Brain microvascular endothelial cell (primary cell): ENCODE results near the gene SUPT3H.

Source experiments
- DNase-seq: peaks from one replicate; pipeline ENCODE4 v3.0.0-alpha.2; 2020
- H3K27ac ChIP-seq: fragments of 250-450 bp; sonication (Bioruptor Pico); 2 replicates; pipeline ENCODE4 v1.5.1; 2020; ENCODE audit warnings: mild to moderate bottlenecking, moderate library complexity
- H3K27me3 ChIP-seq: fragments of 250-450 bp; sonication (Bioruptor Pico); replicated peaks from 2 replicates; pipeline ENCODE4 v1.5.1; 2020; ENCODE audit warnings: mild to moderate bottlenecking
- H3K36me3 ChIP-seq: fragments of 250-450 bp; sonication (Bioruptor Pico); replicated peaks from 2 replicates; pipeline ENCODE4 v1.5.1; 2020; ENCODE audit warnings: mild to moderate bottlenecking
- H3K4me3 ChIP-seq: 2 replicates; pipeline ENCODE4 v1.5.1; 2011; ENCODE audit warnings: low read depth, mild to moderate bottlenecking, control low read depth, low read length, moderate library complexity
- CTCF ChIP-seq: IDR thresholded peaks from 2 replicates; pipeline ENCODE4 v1.5.1; 2011; ENCODE audit warnings: low read depth, mild to moderate bottlenecking, moderate library complexity, low read length, control low read depth, inconsistent platforms; ENCODE audit errors: missing control alignments
- in situ Hi-C: cut with HindIII; loops from 2 replicates; pipeline ENCODE4 v1.10.0; 2017; ENCODE audit warnings: low sequenced_read_pairs, low pct_ligation_motif_present

Gene SUPT3H

DNA sequence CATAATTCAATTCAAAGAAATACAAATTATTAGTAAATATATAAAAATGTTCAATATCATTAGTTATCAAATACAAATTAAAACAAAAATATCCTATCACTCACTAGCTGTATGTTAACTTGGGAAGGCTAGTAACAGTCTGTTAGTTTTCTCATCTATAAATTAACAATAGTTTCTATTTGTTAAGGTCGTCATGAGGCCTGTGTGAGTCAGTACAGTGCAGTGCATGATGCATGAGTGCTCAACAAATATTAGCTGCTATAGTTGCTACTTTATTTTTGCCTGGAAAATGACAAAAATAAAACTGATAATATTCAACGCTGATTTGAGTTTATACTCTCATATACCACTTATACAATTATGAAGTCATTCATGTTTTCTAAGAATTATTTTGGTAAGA, 451.2 kb downstream of the SUPT3H start:
- H3K27me3 ChIP-seq, result no peaks in the 10 kb centered on the region
- TF ChIP-seq CTCF, result no peak
- H3K27ac ChIP-seq, result no peak overlapping the region
- peak; percentile 20 for DNase-seq
- no peak overlapping the region for H3K4me3 ChIP-seq
- in situ Hi-C loops, result no loop called here
- no peaks in the 10 kb centered on the region for H3K36me3 ChIP-seq

DNA sequence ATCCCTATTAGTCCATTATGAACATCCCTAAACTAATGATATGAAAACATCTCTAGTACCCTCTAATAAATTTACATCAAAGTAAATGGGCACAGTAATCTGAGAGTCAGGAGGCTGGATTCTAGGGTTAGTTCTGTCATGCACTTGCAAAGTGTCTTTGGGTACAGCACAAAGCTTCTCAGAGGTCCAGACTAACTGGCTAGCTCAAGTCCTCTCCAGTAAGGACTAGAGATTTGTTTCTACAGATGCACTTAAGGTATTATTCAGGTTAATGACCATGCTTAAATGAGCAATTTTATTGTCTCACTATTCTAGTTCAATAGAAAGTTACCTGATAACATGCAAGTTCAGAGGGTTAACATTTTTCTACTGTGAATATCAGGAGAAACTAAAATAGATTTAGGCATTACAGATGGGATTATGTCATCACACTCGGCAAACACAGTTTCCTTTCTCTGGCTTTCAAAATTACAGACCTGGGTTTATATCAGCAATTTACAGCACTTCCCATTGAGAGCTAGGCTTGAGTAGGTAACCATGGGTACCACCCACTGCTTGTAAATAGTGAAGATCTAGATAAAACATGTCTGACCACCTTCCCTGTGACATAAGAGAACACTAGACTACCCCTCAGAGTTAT, 452.5 kb downstream of the SUPT3H start:
- peak; percentile 68 for DNase-seq
- in situ Hi-C loops, result no loop called here
- no peaks in the 10 kb centered on the region for H3K27me3 ChIP-seq
- no peak overlapping the region for H3K27ac ChIP-seq
- TF ChIP-seq CTCF, result no peak
- no peak overlapping the region for H3K4me3 ChIP-seq
- H3K36me3 ChIP-seq, result no peaks in the 10 kb centered on the region

DNA sequence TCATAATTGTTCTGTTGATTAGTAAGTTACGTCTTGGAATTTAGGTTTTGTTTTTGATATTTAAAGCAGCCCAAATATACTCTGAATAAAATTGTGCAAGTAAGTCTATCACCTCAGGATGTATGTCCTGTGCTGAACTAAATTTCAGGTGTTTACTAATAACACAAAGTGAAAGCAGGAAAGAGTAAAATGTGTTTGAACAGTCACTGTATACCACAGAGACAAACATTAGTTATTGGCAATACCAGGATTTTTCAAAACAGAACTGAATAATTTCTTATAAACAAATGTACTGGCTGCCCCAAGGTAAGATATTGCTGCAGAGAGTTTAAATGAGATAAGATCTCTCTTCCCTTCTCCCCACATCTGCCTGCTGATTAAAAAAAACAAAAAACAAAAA, 454.3 kb downstream of the SUPT3H start:
- Histone ChIP-seq H3K27ac (no peak overlapping the region), H3K36me3 (no peaks in the 10 kb centered on the region), H3K27me3 (no peaks in the 10 kb centered on the region), H3K4me3 (no peak overlapping the region)
- TF ChIP-seq CTCF, result no peak
- DNase-seq, result no peak
- in situ Hi-C loops, result no loop called here

DNA sequence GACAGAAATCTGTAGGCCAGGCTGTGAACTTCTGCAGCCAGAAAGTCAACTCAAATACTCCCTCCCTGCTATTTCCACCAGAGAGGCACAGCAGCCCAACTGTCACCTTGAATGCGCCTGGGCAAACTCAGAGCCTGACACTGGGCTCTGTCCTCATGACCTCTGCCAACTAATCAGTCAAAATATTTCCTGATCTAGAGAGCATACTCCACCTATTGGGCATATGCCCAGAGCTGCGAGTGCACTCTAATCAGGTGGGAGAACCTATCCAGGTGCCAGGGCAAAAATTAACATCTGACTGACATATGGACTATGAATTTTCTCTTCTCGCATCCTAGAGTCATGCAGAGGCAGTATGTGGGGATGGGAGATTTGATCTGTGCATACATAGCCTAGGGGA, 455.9 kb downstream of the SUPT3H start:
- Histone ChIP-seq H3K27me3 (no peaks in the 10 kb centered on the region), H3K27ac (no peak overlapping the region), H3K4me3 (no peak overlapping the region), H3K36me3 (no peaks in the 10 kb centered on the region)
- no peak for TF ChIP-seq CTCF
- DNase-seq, result no peak
- in situ Hi-C loops, result no loop called here

- in situ Hi-C loops, result no loop called here
- no peak for TF ChIP-seq CTCF
- Histone ChIP-seq H3K27me3 (no peaks in the 10 kb centered on the region), H3K36me3 (no peaks in the 10 kb centered on the region), H3K27ac (no peak overlapping the region), H3K4me3 (no peak overlapping the region)
- DNase-seq, result peak; percentile 36
Measured at GRCh38 chr6:44920952-44921491, 456.7 kb downstream of the SUPT3H start.
